GM13976 (cell line): ENCODE results near the gene ZNF514.

Source experiments
- DNase-seq: peaks from one replicate; pipeline ENCODE4 v3.0.0; 2012; ENCODE audit warnings: low spot score
- CTCF ChIP-seq: IDR thresholded peaks from 2 replicates; pipeline ENCODE4 v1.5.1; 2012; ENCODE audit warnings: borderline replicate concordance, mild to moderate bottlenecking; ENCODE audit not compliant: insufficient read depth; ENCODE audit errors: extremely low read depth, missing control alignments, control extremely low read depth
- in situ Hi-C: fragments of 300-500 bp; cut with MboI; formaldehyde crosslinking; loops from one replicate; pipeline ENCODE4 v1.12.0; 2022; ENCODE audit warnings: low sequenced_read_pairs, mixed read lengths, inconsistent platforms; ENCODE audit not compliant: unreplicated experiment

The ZNF514 gene

GRCh38 chr2:95143838-95144237 is 15.8 kb downstream of the ZNF514 start:
- in situ Hi-C loops = no loop called here
- no peak for TF ChIP-seq CTCF
- no peak for DNase-seq

DNA sequence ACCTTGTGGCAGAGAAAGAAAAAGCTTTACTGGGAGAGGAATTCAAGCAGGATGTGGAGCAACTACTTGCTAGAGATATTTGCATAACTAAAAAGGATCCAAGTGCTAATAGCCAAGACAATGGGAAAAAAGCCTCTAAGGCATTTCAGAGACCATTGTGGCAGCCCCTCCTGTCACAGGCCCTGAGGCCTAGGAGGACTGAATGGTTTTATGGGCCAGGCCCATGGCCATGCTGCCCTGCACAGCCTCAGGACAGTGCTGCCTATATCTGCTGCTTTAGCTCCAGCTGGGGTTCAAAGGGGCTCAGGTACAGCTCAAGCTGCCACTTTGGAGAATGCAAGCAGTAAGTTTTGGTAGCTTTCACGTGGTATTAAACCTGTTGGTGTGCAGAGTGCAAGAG is 20.9 kb downstream of the ZNF514 start:
- no peak for TF ChIP-seq CTCF
- in situ Hi-C loops = no loop called here
- DNase-seq = no peak

DNA sequence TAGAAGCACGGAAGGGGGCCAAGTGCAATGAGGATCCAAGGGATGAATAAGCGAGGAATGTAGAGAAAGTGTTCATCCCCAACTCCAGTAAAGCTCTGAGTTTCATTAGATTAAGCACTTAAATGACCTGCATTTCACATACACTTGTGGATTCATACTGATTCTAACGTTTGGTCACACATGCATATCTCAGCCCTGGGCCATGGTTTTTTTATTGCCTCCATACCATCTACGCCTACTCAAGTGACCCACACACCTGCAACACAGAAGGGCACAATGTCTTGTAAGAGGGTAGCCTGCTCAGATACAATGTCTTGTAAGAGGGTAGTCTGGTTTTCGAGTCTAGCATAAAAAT is 37.5 kb downstream of the ZNF514 start:
- no peak for TF ChIP-seq CTCF
- in situ Hi-C loops = no loop called here
- no peak for DNase-seq

GRCh38 chr2:95121407-95122196 is 38.0 kb downstream of the ZNF514 start, which contains the start of gene MRPS5:
MRPS5 (minus strand) TSS chr2:95121808; CDS start chr2:95121791, 17 bp downstream.
- peak; percentile 95 for DNase-seq
- in situ Hi-C loops = no loop called here

DNA sequence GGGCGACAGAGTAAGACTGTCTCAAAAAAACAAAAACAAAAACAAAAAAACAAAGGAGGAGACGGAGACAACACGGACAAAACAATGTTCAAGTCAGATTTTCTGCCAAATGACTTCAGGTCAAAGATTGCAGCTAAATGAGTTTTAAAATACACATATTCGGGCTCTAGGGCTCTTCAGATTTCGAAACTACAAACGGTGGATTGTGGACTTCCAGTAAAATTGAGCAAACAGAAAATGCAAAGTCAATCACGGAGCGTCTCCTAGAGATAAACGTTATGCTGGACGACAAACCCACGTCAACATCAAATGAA is 38.6 kb downstream of the ZNF514 start:
- TF ChIP-seq CTCF = no peak
- in situ Hi-C loops = no loop called here
- no peak for DNase-seq

More at GRCh38 chr2:95121407-95122196, 38.0 kb downstream of the ZNF514 start, which contains the start of gene MRPS5:
- peak; percentile 21 for TF ChIP-seq CTCF

- peak; percentile 86 for TF ChIP-seq CTCF
- in situ Hi-C loops = loop anchor here (10.0 kb wide), 1 partner anchor 101 kb away; no protein-coding TSS in a partner anchor
- peak; percentile 75 for DNase-seq
These were observed 44.2 kb downstream of the ZNF514 start for GRCh38 chr2:95115418-95115817.
